ENCODE results near the gene ISYNA1. TPM values are rescaled to one million over a fixed set of nuclear protein-coding genes. Genes with fewer than 3 reads are reported as not detected.

Gene ISYNA1
- total and polyA plus RNA-seq, 2 donors (not counting 3 experiments of a cell fraction or from before 2014, with no cell fraction given): 69.0 to 70.2 TPM

DNA sequence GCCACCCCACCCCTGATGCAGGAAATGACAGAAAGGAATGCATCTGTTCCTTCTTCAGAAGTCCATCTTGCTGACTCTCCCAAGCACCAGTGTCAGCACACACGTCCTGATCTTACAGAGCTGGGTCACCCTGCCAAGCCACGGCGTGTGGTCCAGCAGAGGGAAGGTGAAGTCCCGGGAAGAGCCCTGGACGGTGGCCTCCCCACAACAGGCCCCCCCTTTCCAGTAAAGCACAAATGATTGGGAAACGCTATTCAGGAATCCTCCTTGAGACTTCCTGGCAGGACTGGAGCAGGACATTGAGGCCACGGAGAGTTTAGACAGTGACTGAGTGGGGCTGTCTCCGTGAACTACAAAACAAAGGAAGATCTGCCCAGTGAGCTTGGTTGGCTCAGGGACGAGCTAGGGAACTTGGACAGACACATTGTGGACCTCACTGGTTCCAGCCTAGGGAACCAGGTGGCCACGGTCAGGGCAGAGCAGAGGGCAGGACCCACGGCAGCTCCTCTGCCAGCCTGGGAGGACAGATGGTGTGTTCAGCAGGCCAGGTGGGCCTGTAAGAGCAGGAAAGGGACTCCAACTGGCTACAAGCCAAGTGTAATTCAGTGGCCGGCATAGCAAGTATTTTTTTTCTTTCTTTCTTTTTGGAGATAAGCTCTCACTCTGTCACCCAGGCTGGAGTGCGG is 42.2 kb upstream of the ISYNA1 start:
- intact Hi-C loops (cut with micrococcal nuclease): no loop called here
- TF ChIP-seq EZH2 (IDR thresholded peaks at IDR 0.05; ENCODE audit: borderline replicate concordance, low read depth, low read length, severe bottlenecking): no peak
- Histone ChIP-seq H3K9me1 (replicated peaks; ENCODE audit: control insufficient read depth, extremely low read depth, insufficient read depth, low read length) (no peaks in the 10 kb centered on the region), H4K20me1 (replicated peaks; ENCODE audit: control insufficient read depth, extremely low read depth, insufficient read depth, low read length) (no peaks in the 10 kb centered on the region), H3K4me3 (replicated peaks in 1 of 3; ENCODE audit: insufficient read depth in 1 of 3, low read depth in 1 of 3, low read length in 3 of 3) (no peak overlapping the region), H3K27ac (ENCODE audit: insufficient read depth, low read depth, low read length) (no peak overlapping the region), H3K36me3 (ENCODE audit: control insufficient read depth in 2 of 2, extremely low read depth in 1 of 2, insufficient read depth in 2 of 2, low read length in 2 of 2) (no peaks in the 10 kb centered on the region), H3K27me3 (ENCODE audit: control insufficient read depth in 2 of 2, insufficient read depth in 2 of 2, low read length in 2 of 2) (no peaks in the 10 kb centered on the region), H3K9ac (replicated peaks; ENCODE audit: extremely low read depth, insufficient read depth, low read length) (no peak overlapping the region), H2AFZ (ENCODE audit: low read depth, low read length) (no peak overlapping the region), H3K4me1 (ENCODE audit: control insufficient read depth, extremely low read depth, insufficient read depth, low read length) (peaks cover 19% of the 10 kb centered on the region), H3K79me2 (ENCODE audit: control insufficient read depth, insufficient read depth, low read length) (peaks cover 45% of the 10 kb centered on the region), H3K4me2 (ENCODE audit: insufficient read depth, low read length) (no peak overlapping the region), H3K9me3 (replicated peaks; ENCODE audit: control insufficient read depth, insufficient read depth, low read length) (no peaks in the 10 kb centered on the region)
- ChIA-PET POLR2A (no interaction called here), CTCF (interaction anchor here (0.9 to 1.5 kb wide), 6 partner anchors 9 to 109 kb away, joined by 3 to 8 read pairs (median 4); no protein-coding TSS in a partner anchor)
- dilution Hi-C loops (cut with MboI; ENCODE audit: extremely low pct_ligation_motif_present, low sequenced_read_pairs): no loop called here
- BruUV-seq (replicated peaks): no TSS peak
- DNase-seq (ENCODE audit: low read depth, low spot score) (peak; percentile 33), FAIRE-seq (peak; percentile 24)

DNA sequence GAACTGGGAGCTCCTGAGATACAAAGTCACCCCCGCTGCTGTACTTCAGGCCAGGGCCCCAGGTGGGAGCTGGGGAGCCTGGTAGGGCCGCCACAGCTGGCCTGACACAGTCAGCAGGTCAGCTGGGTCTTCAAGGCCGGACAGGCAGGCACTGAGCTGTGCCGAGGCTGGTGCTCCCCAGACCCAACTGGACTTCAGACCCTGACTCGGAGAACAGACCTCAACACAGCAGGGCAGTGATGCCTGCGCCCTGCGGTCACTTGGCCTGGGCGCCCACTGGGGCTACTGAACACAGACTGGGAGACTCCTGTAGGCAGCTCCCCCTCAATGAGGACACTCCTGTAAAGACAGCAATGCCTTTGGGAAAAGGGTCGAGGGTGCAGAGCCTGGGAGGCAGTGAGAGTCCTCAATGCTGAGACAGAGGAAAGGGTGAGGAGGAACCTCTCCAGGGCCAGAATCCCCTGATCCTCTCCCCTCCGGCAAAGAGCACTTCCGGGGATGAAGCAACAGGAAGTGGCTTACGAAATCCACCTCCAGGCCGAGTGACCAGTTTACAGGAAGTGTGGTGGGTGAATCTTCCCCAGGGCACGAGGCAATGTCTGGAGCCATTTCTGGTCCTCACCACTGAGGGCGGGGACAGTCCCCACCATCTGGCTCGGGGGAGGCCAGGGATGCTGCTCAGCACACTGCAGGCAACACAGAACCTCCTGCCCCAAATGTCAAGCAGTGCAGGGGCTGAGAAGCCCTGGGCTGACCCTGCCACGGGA is 40.8 kb upstream of the ISYNA1 start:
- no peak for DNase-seq (ENCODE audit: low read depth, low spot score)
- dilution Hi-C loops (cut with MboI; ENCODE audit: extremely low pct_ligation_motif_present, low sequenced_read_pairs): no loop called here
- intact Hi-C loops (cut with micrococcal nuclease): no loop called here
- ChIA-PET CTCF (interaction anchor here (0.6 to 1.5 kb wide), 3 partner anchors 9 to 87 kb away, joined by 4 to 8 read pairs (median 4); no protein-coding TSS in a partner anchor), POLR2A (no interaction called here)
- Histone ChIP-seq H3K4me1 (ENCODE audit: control insufficient read depth, extremely low read depth, insufficient read depth, low read length) (peaks cover 19% of the 10 kb centered on the region), H3K36me3 (ENCODE audit: control insufficient read depth in 2 of 2, extremely low read depth in 1 of 2, insufficient read depth in 2 of 2, low read length in 2 of 2) (no peaks in the 10 kb centered on the region), H3K79me2 (ENCODE audit: control insufficient read depth, insufficient read depth, low read length) (peaks cover 42% of the 10 kb centered on the region), H3K27me3 (ENCODE audit: control insufficient read depth in 2 of 2, insufficient read depth in 2 of 2, low read length in 2 of 2) (no peaks in the 10 kb centered on the region), H3K9me3 (replicated peaks; ENCODE audit: control insufficient read depth, insufficient read depth, low read length) (no peaks in the 10 kb centered on the region), H3K4me3 (replicated peaks in 1 of 3; ENCODE audit: insufficient read depth in 1 of 3, low read depth in 1 of 3, low read length in 3 of 3) (no peak overlapping the region), H3K4me2 (ENCODE audit: insufficient read depth, low read length) (no peak overlapping the region), H3K27ac (ENCODE audit: insufficient read depth, low read depth, low read length) (no peak overlapping the region), H3K9ac (replicated peaks; ENCODE audit: extremely low read depth, insufficient read depth, low read length) (no peak overlapping the region), H3K9me1 (replicated peaks; ENCODE audit: control insufficient read depth, extremely low read depth, insufficient read depth, low read length) (no peaks in the 10 kb centered on the region), H2AFZ (ENCODE audit: low read depth, low read length) (no peak overlapping the region), H4K20me1 (replicated peaks; ENCODE audit: control insufficient read depth, extremely low read depth, insufficient read depth, low read length) (no peaks in the 10 kb centered on the region)
- no peak for TF ChIP-seq FOS (IDR thresholded peaks at IDR 0.05; ENCODE audit: borderline replicate concordance, insufficient read depth, low read length)
- no peak for TF ChIP-seq POLR2A (IDR thresholded peaks at IDR 0.05; ENCODE audit: low read depth, low read length)
- no peak for TF ChIP-seq CTCF (IDR thresholded peaks at IDR 0.05; ENCODE audit: extremely low read depth in 1 of 2, insufficient read depth in 1 of 2, low read depth in 1 of 2, low read length in 2 of 2)
- no peak for TF ChIP-seq GATA2 (IDR thresholded peaks at IDR 0.05; ENCODE audit: insufficient read depth, insufficient read length, low read depth, low read length)
- TF ChIP-seq POLR2AphosphoS5 (IDR thresholded peaks at IDR 0.05; ENCODE audit: insufficient read depth, low read depth, low read length): no peak
- FAIRE-seq: no peak
- no TSS peak for BruUV-seq (replicated peaks)
